Stimulated activated CD4-positive, alpha-beta T cell treated with anti-CD3 and anti-CD28 coated beads, Interleukin-12 subunit alpha, Interleukin-12 subunit beta, amount 100 ng/mL, for 4 hours (primary cell): ENCODE data around the gene ADGRG1.
A peak's percentile ranks its signal among the peaks of the same experiment; 100 is the strongest.

Experiments
- DNase-seq: peaks from one replicate; pipeline ENCODE4 v3.0.0-alpha.2; 2020

Gene ADGRG1

DNA sequence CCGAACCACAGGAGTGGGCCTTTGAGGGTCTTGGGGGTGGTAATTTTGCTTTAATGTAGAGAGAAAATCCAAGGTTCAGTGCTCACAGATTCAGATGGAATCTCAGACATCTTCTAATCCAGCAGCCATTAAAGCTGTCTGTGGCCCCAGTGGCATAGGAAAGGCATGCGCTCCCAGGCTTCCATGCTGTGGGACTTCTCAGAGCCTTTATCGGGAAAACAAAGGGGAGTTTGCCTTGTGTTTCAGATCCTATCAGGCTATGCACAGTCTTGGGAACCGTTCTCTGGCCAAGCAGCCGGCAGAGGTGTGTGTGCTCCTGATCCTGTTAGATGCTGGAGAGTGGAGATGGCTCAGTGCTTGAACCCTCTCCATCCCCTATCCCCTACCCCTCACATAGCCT is 7.8 kb downstream of the ADGRG1 start:
- DNase-seq = no peak

- DNase-seq = no peak
Measured at GRCh38 chr16:57637020-57637419, 8.6 kb downstream of the ADGRG1 start.

DNA sequence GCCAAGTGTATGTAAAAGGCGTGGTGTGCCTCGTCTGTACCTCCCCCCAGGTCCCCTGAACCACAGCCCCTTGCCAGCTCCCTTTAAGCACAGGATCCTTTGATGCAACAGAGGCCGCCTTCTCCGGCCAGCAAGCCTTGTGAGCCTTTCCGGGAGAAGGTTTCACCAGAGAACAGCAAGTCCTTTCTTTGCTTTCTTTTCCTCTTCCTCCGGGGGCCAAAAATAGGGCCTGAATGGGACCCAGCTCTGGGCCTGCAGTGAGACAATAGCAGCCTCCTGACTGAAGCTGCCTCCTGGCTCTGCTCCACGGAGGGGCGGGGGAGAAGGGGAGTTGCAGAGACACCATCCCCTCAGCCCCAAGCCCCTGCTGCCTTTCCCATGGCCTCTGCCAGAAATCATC is 9.0 kb downstream of the ADGRG1 start:
- no peak for DNase-seq

DNA sequence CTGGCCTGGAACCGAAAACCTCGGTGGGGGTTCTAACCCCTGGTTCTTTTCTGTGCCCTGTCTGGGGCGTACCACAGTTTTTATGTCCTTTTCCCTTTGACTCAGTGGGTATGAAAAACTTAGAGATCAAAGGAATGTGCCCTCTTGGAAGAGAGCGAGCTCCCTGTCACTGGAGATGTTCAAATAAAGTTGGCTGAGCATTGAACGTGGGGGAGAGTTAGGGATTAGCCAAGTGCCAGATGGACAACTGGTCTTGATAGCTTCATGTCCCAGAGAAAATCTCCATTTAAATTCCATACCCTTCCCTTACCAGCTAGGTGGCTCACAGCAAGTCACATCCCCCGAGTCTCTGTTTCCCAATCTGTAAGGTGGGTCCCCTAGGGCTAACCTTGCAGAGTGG is 9.5 kb downstream of the ADGRG1 start:
- no peak for DNase-seq

DNA sequence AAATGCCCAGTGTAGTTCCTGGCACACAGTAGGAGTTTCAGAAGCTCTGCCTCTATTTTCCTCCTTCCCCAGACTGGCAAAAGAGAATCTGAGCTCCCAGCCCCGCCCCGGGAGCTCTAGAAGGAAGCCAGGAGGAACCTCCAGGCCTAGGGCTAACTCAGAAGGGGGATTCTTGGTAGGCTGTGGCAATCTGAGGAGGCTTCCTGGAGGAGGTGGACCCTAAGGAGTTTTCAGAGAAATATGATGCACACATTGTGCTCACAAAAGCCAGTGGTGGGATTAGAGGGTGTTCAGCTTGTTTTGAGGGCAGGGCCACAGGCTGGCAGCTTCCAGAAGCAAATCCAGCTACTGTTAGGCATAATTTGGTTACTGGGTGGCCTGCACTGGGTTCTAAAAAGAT is 10.0 kb downstream of the ADGRG1 start:
- no peak for DNase-seq

DNA sequence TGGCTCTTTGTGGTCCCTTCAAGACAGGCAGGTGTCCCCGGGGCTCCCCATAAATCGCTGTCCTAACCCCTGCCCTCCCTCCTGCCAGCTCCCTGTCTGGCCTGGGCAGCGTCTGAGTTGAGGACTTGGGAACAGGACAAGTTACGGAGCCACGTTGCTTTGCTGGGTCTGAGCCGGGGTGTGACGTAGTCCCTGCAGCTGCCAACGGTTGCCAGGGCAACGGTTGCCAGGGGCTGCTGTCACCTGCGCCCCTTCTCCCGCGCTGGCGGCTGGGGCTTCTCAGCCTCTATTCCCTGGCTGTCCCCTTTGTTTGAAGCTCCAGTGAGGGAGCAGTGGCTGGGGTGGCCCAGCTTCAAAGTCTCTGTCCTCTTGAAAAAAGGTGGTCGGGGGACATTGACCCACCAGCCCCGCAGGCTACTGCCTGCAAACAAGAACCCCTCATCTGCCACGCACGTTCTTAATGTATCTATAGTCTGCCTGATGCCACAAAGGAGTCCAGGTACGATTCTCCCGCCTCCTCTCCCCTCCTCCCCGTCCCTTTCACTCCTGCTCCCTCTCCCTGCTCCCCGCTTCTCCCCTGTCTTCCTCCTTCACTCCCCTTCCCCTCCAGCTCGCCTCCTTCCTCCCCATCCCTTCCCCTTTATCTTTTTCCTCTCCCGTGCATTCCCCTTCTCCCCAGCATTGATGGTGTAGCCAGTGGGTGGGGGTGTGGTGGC is 10.9 kb downstream of the ADGRG1 start:
- no peak for DNase-seq

- no peak for DNase-seq
Measured at GRCh38 chr16:57640185-57640584, 11.8 kb downstream of the ADGRG1 start.

- no peak for DNase-seq
Measured at GRCh38 chr16:57640612-57641011, 12.2 kb downstream of the ADGRG1 start.

DNA sequence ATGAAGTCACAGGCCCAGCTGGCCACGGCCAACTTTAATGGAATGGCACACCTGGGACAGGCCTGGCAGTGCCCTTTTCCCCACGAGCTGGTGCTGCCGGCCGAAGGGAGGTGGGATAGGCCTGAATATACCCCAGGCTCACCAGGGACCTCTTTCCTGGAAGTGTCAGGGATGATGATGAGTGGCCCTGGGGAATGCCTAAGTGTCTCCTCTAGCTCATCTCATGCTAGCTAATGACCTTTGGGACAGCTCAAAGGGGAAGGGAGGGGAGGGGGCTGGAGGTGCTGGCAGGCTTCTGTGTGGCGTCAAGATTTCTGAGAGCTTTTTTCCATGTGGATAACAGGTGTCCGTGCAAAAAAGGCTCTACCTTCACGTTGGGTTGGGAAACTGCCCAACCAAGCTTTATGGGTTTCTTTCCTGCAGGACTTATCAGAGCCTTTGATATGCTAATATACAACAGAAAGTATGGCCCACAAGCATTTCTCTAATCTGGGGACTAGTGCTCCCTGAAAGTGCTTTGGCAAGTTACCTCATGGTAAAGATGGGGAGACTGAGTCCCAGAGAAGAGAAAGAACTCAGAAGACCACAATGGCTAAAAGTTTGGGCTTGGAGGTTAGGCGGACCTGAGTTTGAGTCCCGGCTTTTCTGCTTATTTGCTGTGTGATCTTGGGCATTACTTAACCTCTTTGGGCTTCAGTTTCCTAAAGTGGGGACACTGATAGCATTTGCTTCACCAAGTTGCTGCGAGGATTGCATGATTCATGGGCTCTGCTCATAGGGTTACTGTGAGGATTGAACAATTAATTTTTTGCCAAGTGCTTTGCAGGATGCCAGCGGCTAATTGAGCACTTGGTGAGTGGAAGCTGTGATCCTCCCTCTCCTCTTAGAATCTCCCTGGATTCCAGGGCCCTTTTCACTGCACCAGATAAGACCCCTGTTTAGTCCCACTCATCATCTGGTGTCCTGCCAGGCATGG is 14.0 kb downstream of the ADGRG1 start:
- no peak for DNase-seq

- no peak for DNase-seq
Measured at GRCh38 chr16:57643147-57643874, 14.9 kb downstream of the ADGRG1 start.

DNA sequence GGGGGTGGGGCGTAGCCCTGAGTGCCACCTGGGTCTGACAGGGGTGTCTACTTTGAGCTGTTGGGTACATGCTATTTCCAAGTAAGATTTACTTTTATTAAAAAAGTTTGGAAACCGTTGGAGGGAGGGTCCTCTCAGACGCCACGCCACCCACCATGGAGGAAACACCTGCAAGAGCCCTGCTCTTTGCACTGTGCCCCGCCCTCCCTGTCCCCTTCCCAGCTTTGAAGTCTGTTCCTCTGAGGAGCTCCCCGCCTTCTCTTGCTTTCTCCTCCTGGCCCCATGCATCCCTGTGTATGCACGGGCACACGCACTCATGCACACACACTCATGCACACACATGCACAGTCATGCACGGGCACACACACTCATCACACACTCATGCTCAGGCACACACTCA is 15.5 kb downstream of the ADGRG1 start:
- no peak for DNase-seq

GRCh38 chr16:57644383-57645014 is 16.1 kb downstream of the ADGRG1 start:
- no peak for DNase-seq

DNA sequence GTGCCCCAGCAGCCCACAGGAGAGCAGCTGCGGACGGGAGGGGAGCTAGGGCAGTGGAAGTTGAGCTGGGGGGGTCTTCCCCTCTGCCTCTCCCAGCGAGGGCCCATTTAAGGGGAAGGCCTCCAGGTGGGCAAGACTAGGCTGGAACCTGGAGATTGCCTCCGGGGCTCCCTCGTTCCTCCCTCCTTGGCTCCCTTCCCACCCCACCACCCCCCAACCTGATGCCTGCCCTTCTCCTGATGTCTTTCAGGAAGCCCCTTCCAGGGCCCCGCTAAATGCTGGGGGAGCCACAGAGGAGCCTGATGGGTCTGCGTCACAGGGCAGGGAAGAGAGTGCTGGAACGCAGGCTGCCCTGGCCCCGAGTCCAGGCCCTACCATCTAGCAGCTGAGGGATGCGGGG is 16.7 kb downstream of the ADGRG1 start:
- no peak for DNase-seq

- no peak for DNase-seq
Measured at GRCh38 chr16:57645691-57646387, 17.4 kb downstream of the ADGRG1 start.

GRCh38 chr16:57646388-57647039 is 18.1 kb downstream of the ADGRG1 start:
- no peak for DNase-seq

GRCh38 chr16:57647136-57647875 is 18.9 kb downstream of the ADGRG1 start:
- no peak for DNase-seq

GRCh38 chr16:57648125-57648524 is 19.7 kb downstream of the ADGRG1 start:
- no peak for DNase-seq

DNA sequence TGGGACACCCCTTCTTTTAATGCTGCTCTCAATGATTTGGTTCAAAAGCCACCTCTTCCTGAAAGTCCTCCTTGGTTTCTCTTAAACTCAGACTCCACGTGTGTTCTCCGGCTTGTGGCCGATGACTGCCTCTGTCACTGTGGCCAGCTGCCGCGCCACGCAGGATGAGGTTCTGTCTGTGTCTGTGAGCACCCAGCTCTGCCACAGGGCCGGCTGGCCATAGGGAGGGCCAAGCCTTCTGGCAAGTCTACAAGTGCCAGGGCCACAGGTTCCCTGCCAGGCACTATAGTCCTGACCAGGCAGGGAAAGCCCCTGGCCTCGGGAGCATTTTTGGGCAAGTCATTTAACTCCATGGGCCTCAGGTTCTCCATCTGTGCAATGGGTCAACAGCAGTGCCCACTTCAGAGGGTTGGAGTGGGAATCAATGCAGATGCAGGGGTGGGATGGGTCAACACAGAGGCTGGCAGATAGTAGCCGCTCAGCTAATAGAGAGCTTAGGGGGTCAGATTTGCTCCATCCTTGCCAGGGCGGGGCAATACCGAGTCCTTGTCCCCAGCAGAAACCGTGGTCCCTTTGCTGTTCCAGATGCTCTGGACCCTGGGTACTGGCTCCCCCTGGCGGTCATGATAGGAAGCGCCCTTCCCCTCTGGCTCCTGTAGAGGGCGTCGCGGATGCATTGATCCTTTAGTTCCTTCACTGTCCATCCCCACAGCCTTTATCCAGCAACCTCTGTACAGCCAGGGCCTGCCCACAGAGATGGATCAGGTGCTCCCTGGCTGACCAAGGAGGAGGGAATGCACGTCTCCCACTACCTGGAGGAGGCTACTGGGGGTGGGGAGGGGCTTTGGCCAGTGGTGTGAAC is 20.4 kb downstream of the ADGRG1 start:
- peak; percentile 78 for DNase-seq

DNA sequence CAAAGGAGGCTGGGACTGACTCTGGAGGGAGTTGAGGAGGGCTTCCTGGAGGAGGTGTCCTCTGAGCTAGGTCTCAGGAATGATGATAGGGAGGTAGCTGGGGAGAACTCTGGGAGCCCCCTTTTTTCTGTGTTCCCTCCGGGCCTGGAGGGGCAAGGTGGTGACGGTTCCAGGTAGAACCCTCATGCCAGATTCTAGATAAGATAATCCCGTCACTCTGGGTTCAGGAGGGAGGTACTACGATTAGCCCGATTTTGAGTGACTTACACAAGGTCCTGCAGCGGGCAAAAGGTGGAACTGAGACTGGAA is 21.0 kb downstream of the ADGRG1 start:
- no peak for DNase-seq

GRCh38 chr16:57649846-57650245 is 21.4 kb downstream of the ADGRG1 start:
- DNase-seq = no peak
